DMS79 (cell line): ENCODE measurements around the gene PAPSS2.
"Not testable (repeated sequence)": the region's sequence is repeated elsewhere in the genome, so short reads cannot be mapped to it uniquely, and the experiment has no call there.

ENCODE experiments used
- DNase-seq: peaks from one replicate; lab custom pipeline; 2025; lab: John Stamatoyannopoulos, UW

The PAPSS2 gene

DNA sequence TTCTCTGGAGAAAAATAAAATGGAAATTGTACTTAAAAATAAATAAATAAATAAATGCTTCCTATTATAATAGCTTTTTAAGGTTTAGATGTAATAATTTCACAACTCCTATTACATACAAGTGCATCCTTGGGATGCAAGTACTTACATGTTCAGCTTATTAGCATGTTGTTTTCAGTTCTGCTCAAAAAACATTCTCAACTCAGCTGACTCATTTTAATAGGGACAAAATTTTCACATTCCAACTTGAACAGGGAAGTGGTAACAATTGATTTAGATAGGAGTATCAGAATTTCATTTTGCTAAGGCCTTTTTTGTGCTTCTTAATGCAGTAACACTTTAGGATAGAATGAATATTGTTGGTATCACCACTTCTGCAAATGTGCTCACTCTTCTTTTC, 16.7 kb upstream of the PAPSS2 start:
- no peak for DNase-seq

DNA sequence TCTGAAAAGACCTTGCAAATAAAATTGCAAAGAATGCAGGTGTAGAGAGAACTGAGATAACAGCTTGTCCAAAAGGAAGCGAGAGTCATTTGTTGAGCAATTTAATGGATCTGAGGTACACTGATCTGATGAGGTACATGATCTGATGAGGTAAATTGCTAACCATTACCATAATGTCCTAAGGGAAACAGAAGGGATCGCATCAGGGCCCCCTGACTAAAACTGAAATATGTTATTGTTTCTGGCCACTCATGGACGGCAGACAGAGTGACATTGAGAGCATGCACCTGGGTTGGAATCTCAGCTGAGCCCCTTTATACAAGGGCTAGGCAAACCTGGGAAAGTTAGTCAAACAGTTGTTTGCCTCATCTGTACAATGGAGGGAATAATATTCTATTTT, 15.8 kb upstream of the PAPSS2 start:
- no peak for DNase-seq

DNA sequence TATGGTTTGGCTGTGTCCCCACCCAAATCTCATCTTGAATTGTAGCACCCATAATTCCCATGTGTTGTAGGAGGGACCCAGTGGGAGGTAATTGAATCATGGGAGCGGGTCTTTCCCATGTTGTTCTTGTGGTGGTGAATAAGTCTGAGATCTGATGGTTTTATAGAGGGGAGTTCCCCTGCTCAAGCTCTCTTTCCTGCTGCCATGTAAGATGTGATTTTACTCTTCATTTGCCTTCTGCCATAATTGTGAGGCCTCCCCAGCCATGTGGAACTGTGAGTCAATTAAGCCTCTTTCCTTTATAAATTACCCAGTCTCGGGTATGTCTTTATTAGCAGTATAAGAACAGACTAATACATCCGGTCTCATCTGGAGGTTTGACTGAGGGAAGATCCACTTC, 15.2 kb upstream of the PAPSS2 start:
- DNase-seq: not testable (repeated sequence)

DNA sequence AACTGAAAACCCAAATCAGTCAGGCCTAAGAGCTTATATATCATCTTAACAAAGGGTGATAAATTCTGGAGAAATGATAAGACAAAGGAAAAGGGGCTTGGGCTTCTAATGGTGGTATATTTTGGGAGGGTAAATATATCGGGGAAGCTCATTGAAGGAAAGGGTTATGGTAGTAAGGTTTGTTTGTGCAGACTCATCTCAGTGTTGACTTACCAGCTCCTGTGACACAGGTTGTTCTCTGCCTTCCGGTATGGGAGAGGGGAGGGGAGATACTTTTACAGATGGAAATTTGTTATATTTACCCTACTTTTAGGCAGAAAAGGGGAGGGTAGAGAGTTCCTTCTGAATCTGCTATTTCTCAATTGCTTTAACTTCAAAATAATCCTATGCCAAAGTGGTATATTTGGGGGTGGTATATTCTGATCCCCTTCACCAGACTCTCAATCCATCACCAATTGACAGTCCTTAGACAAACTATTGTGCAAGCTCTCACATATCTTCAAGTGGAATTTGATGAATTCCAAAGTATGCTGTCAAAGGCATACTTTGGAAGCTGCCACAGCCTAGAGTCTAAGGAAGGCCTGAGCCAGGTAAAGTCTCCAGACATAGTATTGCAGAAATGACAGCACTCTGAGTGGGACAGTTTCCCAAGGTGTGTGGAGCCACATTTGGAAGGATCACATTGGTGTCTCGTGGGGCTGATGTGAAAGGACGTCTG, 13.3 kb upstream of the PAPSS2 start:
- no peak for DNase-seq

DNA sequence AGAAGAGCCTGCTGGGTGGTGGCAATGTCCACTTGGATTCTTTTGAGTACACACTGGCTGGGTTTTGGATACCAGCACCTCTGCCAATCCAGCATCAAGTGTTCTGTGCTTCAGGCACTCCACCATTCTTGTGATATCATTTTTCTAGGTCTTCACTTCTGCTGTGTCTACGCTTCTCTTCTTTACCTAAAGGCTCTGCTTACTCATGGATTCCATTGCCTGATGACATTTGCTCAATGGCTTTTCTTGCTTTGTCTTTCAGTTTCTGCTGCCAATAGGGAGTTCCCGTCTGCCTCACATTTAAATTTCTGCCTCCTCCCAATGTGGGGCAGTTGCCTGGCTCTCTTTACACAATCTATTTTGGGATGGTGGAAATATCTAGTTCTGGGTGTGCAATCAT, 12.7 kb upstream of the PAPSS2 start:
- no peak for DNase-seq

DNA sequence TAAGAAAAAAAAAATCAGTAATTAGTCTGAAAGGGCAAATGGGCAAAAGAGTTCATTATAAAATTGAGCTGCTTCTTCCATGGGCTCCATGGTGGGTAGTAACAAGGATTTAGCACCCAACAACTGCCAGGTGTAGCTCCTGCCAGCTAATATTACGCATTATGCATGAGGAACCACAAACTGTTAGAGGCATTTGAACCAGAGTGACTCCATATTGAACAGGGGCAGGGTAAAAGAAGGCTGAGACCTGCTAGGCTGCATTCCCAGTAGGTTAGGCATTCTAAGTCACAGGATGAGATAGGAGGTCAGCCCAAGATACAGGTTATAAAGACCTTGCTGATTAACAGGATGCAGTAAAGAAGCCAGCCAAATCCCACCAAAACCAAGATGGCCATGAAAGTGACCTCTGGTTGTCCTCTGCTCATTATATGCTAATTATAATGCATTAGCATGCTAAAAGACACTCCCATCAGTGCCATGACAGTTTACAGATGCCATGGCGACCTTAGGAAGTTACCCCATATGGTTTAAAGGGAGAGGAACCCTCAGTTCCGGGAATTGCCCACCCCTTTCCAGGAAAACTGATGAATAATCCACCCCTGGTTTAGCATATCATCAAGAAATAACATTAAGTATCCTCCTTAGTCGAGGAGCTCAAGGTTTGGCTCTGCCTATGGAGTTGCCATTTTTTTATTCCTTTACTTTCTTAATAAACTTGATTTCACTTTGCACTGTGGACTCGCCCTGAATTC, 8.7 kb upstream of the PAPSS2 start:
- DNase-seq: no peak

DNA sequence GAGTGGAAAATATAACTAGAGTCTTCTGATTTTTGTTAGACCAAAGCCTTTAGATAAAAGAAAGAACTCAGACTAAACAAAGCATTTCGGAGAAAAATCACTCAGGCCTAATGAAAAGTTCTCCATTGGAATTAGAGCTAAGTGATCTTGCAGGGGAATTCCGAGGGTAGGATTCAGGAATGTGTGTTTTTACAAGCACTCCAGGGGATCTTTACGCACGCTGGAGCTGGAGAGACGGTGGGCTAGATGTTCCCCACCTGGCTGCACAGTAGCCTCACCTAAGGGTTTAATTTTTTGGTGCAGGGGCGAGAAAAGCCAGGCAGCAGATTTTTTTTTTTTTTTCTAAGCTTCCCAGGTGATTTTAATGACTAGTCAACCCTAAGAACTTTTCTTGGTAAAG, 7.9 kb upstream of the PAPSS2 start:
- no peak for DNase-seq

DNA sequence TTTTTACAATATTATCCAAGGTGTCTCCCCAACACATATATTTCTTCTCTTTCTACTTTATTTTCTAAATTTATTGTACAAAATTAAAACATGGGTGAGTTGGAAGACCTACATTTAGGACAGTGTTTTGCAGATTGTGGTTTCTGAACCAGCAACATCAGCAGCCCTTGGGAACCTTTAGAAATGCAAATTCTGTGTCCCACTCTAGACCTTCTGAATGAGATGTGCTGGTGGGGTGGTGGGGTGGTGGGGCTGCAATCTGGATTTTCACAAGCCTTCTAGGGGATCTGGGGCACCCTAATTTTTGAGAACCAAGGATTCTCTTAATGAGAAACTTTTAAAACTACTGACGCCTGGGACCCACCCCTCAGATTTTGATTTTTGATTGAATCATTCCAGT, 7.4 kb upstream of the PAPSS2 start:
- no peak for DNase-seq

DNA sequence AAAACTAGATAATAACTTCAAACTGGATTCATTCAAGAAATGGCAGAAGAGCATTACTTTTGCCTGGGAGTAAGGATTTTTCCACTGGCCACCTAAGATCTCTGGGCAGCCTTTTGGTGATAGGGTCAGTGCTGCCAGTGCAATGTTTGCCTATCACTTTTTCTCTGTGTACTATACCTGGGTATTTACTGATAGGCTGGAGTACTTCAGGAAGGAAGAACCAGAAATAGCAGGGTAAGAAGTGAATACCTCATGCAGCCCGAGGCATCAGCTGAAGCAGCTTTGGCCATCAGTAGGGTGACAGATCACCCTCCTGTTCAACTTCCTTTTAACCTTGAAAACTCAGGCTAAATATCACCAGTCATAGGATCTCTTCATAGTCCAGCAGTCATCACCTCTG, 5.5 kb upstream of the PAPSS2 start:
- no peak for DNase-seq

DNA sequence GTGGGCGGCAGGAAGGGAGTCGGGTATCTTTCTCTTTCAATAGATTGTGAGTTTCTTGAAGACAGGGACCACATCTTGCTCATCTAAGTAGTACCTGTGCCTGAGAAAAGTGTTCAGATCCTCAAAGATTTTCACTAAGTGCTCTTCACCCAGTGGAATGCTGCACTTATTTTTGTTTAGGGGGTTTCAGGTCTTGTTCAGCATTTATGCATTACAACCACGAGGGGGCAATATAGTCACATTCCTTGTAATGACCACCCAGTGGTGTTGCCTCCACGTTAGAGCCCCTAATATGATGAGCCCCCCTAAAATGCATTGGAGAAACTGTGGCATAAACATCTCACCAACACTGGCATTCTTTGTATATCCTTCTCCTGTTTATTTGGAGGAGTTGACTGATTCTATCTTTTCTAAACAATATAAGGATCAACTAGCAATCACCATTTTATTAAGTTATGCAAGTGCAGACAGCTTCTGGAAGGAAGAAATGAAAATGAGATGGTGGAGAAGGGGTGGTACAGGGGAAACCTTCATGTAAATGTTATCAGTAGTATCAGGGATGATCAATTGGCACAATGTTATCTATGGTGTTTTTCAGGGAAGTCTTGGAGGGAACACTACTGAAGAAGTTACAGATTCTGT, 3.1 kb upstream of the PAPSS2 start:
- no peak for DNase-seq

DNA sequence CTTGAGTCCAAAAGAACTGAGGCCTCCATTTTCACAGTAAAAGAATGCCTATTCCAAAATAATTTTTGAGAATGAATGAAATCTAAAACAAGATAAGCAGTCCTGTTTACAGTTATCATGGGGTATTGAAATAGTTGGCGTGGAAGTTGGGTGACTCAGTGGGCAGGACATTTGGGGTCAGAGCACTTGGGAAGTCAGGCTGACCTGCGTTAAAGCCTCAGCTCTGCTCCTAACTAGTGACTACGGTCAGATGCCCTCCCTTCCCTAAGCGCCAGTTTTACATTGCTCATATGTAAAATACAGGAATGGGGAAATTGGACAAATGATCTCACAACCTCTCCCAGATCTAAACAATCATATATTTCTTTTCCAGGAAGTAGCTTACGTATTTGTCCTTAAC, 2.3 kb upstream of the PAPSS2 start:
- no peak for DNase-seq

DNA sequence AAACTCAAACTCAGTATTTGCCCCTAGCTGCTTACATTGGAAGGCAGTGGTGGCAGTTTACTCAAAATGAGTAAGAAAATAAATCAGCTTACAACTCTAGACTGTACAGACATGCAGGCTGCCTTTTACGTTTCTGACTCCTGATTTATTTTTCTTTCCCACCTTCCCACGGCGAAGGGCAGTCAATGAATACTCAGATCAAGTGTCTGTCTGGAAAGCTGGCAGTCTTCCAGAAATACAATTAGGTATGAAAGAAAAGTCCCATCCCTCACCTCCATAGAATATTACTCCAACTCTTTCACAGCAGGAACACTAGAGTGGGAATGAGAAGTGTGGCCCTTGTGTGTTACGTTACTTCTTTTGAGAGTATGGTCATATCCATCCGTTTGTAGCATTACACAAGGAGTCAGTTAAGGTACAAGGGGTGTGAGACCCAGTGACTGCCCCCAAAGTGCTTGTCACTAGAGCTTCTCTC, 1.3 kb upstream of the PAPSS2 start:
- DNase-seq: no peak

DNA sequence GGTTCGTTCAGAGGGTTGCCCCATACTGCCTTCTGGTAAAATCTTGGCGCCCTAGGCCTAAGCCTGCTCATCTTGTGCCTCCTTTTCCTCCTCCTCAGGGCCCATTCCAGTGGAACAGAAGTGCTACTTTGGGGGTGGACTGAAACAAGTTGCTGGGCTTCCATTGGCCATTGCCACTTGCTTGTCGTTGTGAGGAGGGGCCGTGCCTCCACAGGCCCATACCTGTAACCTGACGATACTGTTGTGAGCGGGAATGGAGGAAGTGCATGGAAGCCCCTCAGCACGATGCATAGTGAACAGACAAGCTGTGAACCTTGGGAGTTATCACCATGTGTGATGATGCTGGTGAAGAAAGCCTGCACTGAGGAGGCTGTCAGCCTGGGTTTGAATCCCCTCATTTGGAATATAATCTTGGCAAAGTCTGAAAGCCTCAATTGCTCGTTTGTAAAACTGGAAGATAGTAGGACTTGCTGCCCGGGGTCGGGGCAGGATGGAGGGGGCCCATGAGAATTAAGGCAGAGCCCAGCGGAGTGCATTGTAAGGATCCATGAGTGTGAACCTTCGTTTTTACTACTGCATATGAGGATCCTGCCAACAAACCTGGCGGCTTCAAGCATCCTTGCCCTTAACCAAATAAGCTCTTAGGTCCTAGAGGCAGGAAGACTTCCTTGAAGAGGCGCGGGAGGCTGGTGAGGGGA, 671 bp upstream of the PAPSS2 start:
- DNase-seq: no peak

DNA sequence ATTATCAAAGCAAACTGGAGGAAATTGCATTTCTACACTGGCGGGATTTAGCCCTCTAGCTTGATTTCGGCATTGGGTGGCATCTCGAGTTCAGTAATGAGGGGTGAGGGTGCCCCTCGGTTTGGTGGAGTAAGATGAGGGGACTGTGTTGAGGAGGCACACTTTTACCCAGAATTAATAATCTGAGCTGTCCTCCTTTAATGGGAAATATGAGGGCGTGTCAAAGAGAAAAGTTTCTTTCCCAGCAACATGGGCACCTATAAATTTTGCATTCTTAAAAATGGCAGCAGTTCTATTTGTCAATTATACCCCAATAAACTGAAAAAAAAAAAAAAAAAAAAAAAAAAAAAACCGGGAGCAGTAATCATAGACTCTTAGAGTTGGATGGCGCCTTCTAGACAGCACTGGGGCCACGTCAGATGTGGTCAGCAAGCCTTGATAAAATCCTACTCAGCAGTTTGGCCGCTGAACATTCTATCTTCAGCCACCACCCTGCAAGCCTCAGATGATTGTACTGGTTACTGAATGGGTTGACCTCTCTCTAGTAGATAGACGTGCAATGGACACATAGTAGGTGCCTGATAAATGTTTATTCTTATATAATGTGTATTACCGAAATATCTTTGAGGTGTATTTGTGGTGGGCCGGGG, 931 bp downstream of the PAPSS2 start:
- no peak for DNase-seq

DNA sequence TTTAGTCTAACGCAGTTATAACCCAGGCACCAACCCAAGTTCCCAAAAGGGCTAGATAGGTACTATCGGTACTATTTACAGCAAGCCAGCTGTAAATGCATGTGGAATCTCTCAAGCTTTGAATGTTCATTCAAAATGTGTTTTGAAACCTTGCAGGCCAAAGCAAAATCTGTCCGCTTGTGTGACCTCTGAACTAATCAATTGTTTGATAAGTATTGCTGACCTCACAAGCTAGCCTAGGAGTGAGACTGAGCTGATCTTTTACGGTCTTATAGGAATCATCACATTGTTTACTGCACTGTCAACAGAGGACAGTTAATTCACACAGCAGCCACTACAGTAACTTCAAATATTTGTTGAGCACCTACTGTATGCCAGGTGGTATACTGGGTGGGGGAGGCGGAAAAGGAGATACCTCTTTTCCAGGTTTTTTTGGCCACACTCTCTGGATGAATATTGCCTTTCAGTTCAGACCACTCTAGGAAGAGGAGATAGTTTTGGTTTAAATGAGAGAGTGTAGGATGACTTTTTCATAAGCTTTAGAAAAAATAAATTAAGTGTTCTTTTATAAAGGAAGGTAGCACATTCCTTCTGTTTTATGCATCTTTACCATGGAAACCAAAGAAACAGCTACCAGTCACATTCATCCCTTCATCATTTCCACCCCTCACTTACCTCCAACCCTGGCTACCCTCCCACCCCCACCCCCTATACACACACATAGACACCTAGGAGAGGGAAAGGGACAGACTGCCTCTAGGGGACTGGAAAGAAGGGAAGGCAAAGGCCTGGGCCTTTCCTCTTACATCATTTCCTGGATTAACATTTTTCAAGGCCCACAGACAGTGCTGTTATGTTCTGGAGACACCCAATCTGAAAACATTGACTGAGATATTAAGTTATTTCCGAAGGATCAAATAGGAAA, 2.4 kb downstream of the PAPSS2 start:
- no peak for DNase-seq

DNA sequence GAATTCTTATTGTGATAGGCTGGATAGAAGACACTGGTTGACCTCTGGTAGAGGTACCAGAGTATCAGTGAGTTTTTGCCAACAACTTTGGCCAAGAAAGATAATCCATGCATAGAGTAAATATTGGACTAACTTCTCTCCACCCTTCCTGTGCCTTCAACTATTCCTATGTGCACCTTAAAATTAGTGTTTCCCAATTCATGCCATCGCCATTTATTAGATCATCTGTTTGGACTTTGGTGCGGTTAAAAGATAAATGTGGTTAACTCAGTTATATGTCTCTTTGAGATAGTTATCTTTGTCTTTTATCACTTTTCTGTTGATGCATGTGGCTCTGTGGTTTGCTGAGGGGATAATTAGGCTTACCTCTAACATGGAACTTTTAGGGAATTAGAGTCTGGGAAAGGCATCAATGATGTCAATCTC, 4.6 kb downstream of the PAPSS2 start:
- DNase-seq: no peak

DNA sequence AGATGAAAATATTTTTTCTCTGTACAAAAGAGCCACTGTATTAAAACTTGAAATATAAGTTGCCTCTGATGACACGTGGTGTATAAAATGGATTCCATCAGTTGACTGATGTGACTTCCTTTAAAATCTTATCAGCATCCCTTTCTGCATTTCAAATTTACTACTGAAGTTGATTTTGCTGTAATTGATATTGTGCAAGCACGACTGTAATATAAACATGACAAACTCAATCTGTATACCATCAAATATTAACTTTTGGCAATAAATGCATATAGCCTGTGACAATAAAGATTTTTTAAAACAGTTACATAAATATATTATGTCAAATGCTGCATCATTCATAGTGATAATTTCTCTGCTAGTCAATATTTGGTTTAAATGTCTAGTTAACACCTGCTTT, 7.8 kb downstream of the PAPSS2 start:
- no peak for DNase-seq

DNA sequence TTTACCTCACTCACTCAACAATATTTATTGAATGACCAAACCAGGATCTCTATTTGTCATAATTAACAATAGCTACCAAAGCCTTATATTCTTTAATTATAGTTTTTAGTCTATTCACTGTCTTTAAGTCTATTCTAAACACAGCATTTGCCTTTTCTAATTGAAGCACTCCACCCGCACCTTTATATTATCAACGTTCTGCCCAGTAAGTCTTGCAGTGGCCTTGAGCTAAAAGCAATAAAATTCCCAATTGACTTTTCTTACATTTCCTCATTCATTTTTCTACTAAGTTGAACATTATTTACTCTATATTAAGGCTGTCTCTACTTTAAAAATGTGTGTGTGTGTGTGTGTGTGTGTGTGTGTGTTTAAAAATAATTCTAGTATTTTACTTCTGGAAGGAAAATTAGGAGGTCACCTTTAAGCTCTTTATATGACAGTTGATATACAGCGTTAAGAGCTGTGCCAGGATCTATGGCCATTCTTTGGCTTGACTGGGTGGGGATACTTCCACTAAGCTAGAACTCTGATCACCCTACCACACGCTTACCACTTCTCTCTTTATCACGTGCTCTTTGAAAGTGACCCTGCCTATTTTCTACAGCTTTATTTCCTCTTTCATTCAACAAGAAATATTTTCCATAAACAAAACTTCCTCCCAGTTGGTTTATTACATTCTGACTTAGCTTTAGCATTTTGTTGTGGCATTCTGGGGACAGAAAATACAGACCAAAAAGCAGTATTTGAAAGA, 8.8 kb downstream of the PAPSS2 start:
- DNase-seq: no peak

DNA sequence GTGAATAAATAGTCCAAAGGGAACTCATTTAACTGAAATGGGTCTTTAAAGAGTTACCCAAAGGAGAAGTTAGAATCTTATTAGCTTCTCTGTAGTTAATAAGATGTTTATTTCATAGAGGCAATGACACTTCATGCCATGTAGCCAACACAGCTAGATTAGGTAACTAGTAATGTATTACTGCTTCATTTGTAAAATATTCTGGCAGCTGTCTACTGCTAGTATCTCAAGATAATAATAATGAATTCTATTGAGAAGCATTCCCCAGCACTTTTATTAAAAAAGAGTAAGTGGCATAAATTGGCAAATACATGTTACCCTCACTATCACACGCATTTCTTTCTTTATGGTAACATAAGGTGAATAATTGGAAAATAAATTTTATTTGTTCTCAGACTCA, 10.1 kb downstream of the PAPSS2 start:
- no peak for DNase-seq

DNA sequence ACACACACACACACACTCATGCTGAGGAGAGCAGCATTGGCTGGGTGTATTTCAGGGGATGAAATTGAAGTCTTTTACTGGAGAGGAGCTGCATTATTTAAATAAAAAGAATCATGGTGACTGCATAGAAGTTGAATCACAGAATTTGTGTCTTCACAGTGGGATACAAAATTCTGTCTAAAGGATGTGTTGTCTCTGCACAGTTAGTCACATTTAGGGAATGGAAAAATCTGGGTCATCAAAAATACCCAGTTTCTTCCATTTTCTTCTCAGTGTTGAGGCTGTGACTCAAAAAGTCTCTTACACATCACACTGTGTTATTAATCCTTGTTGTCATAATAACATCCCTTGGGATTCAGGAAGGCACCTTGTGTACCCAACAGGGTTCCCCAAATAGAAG, 10.9 kb downstream of the PAPSS2 start:
- no peak for DNase-seq
